Measurements from ENCODE around the gene OPN5.

The OPN5 gene

GRCh38 chr6:47789553-47789952 is 7.7 kb downstream of the OPN5 start:
- no peak for DNase-seq (ENCODE audit: low read depth)

DNA sequence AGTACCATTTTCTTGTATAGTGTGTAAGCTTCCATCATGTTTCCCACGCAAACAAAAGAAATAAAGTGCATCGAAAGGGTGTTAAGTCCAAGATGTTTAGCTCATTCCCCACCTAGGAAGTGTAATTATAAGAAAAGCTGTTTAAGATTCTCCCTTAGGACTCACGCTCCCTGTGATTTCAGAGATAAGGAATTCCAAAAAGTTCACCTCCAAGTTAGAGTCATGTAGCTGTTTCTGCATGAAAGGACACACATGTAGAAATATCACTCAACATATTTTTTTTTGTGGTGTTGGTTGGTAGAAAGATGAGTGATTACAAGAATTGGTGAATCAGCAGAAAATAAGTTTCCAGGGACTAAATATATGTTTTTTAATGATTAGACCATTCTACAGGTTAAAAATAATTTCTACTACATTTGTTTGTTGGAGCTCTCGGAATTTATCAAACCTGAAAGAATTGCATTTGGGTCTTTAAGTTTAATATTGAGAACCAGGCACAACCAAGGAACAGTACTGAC is 10.4 kb downstream of the OPN5 start:
- DNase-seq (ENCODE audit: low read depth): no peak

- DNase-seq (ENCODE audit: low read depth): no peak
Observed at GRCh38 chr6:47794577-47795135, 12.8 kb downstream of the OPN5 start.

GRCh38 chr6:47801984-47802383 is 20.2 kb downstream of the OPN5 start:
- DNase-seq (ENCODE audit: low read depth): no peak

DNA sequence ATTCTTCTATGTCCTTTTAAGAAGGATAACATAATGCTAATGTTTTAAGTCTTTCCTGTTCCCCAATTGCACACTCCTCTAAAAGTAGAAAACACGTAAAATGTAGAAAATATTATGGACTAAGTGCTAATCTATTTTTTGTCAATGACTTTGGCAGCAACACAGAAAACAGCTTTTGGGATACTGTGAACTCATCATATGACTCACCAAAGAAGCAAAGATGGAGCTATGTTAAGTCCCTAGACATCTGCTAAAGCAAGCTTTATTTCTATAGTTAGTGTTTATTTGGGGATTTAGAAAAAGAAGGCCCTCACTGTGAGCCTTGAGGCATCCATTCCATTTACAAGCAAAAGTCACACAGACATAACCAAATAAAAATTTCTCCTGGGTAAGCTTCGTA is 23.0 kb downstream of the OPN5 start:
- no peak for DNase-seq (ENCODE audit: low read depth)

- DNase-seq (ENCODE audit: low read depth): no peak
Observed at GRCh38 chr6:47809873-47810272, 28.0 kb downstream of the OPN5 start.

GRCh38 chr6:47810885-47811284 is 29.1 kb downstream of the OPN5 start:
- DNase-seq (ENCODE audit: low read depth): no peak

GRCh38 chr6:47811443-47811842 is 29.6 kb downstream of the OPN5 start:
- DNase-seq (ENCODE audit: low read depth): no peak

DNA sequence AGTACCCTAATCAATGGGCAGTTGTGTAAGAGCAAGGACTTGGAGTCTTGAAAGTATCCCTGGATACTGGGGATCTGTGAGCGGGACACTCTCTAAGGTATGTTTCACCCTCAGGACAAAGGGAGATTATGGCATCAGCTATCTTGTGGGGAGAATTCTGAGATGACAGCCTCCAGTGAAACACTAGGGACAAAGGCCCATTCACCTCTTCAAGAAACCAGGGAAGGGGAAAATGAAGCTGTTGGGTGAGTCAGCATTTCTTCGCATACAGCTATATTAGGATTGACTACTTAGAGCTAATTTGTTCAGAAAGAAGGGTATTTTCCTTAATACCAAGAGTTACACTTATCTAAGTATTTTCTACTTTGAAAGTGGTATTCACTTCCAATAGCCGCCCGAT is 35.9 kb downstream of the OPN5 start:
- DNase-seq (ENCODE audit: low read depth): no peak

DNA sequence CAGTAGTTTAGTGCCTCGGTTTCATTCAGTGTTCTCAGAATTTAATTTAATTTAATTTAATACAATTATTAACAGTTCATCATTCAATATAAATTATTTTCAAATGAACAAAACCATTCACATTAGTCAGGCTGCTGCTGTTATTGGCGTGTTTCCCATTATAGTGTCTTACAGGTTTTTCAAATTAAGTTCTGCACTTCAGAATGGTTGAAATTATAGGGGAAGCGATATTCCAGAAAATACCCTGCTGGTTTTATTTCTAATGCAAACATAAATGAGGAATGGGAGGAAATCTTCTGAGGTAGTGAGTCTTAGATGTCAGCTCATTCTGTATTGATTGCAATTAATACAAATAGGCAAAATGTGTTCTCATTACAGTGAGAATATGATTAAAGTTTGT is 37.6 kb downstream of the OPN5 start:
- no peak for DNase-seq (ENCODE audit: low read depth)

- DNase-seq (ENCODE audit: low read depth): no peak
Observed at GRCh38 chr6:47822856-47823554, 41.2 kb downstream of the OPN5 start.

GRCh38 chr6:47832386-47833100 is 50.7 kb downstream of the OPN5 start:
- DNase-seq (ENCODE audit: low read depth): no peak

GRCh38 chr6:47834196-47834595 is 52.4 kb downstream of the OPN5 start:
- DNase-seq (ENCODE audit: low read depth): no peak

- no peak for DNase-seq (ENCODE audit: low read depth)
Observed at GRCh38 chr6:47836046-47836445, 54.2 kb downstream of the OPN5 start.

DNA sequence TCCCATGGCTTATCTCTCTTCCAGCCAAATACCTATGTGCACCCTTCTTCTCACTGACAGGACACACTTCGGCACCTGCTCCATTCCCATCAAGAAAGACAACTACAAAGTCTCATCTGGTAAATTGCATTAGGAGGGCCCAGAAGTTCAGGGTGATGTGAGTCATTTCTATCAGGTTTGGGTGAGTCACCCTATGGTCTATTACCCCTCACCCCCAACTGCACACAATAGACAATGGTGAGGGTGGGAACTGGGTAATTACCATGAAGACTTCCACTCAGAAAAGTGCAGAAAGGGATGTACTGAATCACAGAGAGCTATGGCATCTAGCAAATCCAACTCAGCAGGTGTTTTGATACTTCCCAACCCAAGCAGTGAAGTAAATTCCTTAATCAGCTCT is 54.8 kb downstream of the OPN5 start:
- no peak for DNase-seq (ENCODE audit: low read depth)

DNA sequence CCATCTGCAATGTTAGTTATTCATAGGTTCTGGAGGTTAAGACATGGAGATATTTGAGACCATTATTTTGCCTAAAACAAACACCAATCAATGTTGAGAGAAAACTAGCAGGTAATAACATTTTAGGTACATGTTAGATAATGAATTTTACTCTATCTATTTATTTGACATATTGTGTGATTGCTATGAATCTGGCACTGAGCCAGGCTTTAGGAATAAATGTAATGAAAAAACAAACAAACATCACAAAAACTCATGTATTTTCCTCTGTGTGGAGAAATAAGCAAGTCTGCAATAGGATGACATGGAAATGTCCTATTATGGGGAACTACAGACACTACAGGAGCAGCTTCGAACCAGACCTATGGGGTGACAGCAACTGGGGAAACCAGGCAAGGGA is 57.8 kb downstream of the OPN5 start:
- no peak for DNase-seq (ENCODE audit: low read depth)

DNA sequence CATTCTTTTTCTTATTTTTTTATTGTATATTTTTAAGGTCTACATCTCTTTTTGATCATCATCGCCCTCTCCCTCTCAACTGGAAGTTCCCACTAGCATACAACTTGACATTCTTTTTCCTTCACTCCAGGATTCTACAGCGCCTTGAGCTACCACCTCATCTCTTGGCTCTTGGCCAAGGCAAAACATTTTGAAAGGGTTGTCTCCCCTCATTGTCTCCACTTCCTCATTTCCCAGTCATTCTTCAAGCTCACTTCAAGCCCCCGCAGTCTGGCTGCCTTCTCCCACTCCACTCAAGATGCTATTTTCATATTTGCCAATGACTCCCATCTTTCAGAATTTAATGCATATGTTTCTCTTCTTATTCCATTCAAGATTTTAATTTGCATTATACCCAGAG is 63.0 kb downstream of the OPN5 start:
- no peak for DNase-seq (ENCODE audit: low read depth)

GRCh38 chr6:47846752-47847151 is 64.9 kb downstream of the OPN5 start:
- DNase-seq (ENCODE audit: low read depth): no peak

DNA sequence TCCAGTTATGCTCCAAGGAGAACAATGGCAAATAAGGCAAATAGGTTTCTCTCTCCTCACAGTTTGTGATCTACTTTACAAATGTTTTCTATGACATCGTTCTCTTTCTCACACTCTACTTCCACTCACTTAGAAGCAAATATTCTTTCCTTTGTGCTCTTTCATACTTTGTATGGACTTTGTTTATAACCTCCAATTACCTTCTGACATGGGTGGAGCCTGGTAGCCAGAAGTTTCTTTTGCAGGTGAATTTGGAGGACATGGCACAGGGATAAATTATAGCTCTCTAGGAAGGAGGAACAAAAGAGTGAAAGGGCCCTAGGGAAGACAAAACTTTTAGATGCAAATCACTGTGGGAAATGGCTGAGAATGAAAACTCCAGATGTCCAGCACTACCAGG is 69.3 kb downstream of the OPN5 start:
- DNase-seq (ENCODE audit: low read depth): no peak

GRCh38 chr6:47852727-47853126 is 70.9 kb downstream of the OPN5 start:
- DNase-seq (ENCODE audit: low read depth): no peak

DNA sequence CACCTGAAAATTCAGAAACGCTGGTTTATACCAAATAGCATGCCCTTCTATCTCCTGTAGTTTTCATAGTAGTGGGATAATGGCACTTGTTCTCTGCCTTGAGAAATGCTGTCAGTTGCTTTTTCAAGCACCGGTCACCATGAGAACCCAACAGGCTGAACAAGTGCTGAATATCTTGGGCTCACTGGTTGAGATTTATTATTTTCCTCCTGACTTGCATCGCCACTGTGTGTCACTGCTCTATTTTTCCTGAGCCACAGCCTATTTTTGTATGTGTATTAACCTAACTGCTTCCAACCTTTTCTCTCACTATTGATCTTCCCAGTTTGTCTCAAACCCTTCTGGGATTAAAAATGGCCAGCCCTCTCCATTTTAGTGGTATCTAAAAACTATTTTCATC is 71.9 kb downstream of the OPN5 start:
- DNase-seq (ENCODE audit: low read depth): no peak

DNA sequence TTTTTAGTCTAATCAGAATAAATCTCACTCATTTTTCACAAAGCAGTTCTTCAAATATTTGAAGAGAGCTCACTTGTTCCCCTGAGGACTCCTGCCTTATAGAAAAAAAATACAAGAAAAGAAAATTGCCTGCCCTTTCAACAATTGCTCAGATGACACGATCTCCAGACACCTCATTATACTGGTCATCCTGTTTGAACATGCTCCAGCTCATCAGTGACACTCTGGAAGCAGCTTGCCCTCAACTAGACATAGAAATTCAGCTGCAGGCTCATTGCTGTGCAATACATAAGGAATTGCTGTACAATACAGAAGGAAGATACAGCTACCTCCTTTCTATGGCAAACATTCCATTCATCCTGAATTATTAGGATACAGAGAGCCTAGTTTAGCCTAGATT is 73.1 kb downstream of the OPN5 start:
- DNase-seq (ENCODE audit: low read depth): no peak

DNA sequence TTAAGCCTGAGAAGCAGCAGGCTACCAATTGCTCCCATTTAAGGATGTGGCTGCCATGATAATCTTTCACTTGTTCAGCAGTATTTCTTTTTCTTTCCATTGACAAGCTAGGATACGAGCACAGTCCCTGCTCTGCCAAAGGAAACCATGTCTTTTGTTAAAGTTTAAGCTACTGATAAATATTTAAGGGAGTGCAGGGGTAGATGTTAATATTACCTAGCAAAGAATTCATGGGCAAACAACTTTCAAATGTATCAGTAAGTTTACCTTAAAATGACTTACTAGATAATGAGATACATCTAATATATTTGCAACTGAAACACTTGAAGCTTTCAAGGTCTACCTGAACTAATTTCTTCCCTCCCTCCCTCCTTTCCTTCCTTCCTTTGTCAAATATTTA is 77.3 kb downstream of the OPN5 start:
- no peak for DNase-seq (ENCODE audit: low read depth)
